K562 (cell line): ENCODE measurements around the gene NKD1. TPM values are rescaled to one million over a fixed set of nuclear protein-coding genes. Genes with fewer than 3 reads are reported as not detected.

Experiments
- ATAC-seq: fragments of 200-7000 bp; cut with Tn5 transposase; 3 replicates; pipeline ENCODE4 v1.9.1; 2020; ENCODE audit warnings: moderate library complexity
- BruUV-seq: library from RNA; stranded (reverse); fragments of 400-500 nt; replicated peaks from 2 replicates; lab custom pipeline; 2021; lab: Mats Ljungman, UMichigan
- CTCF ChIA-PET: fragments of 300-600 bp; formaldehyde crosslinking; extraction: SDS; loops from one replicate; lab custom pipeline; 2021; ENCODE audit warnings: low intra/inter-chr PET ratio; lab: Yijun Ruan, JAX
- POLR2A ChIA-PET: fragments of 300-600, 350-650 bp; sonication (Branson Sonifier 250); formaldehyde crosslinking; extraction: SDS; loops from one replicate; lab custom pipeline; 2021; ENCODE audit warnings: antibody characterized with exemption, inconsistent platforms; lab: Yijun Ruan, JAX
- DNase-seq, 4 experiments: peaks; one replicate each; pipeline versions ENCODE4 v3.0.0 to v3.0.0-alpha.2; 2011 to 2018; ENCODE audit warnings: low spot score in 3 of 4, mixed read lengths in 3 of 4; ENCODE audit errors: extremely low read depth in 1 of 4
- FAIRE-seq: peaks from 2 replicates; lab custom pipeline; 2011; peaks lifted over from hg19 to GRCh38; lab: Jason Lieb, UNC
- H2AFZ ChIP-seq: 2 replicates; pipeline ENCODE4 v1.6.0; 2011; ENCODE audit warnings: low read depth, low read length, control low read depth, inconsistent platforms
- H3K27ac ChIP-seq: fragments of 200-600 bp; 3 replicates; pipeline ENCODE4 v1.8.0; 2011; ENCODE audit warnings: low read depth, mild to moderate bottlenecking, control low read depth, inconsistent platforms, low read length, moderate library complexity, mixed read lengths; ENCODE audit errors: extremely low read depth
- H3K27me3 ChIP-seq, 2 experiments: fragments of 300-600 bp in 1 of 2; 2 replicates in 1 of 2; 3 replicates in 1 of 2; pipeline versions ENCODE4 v1.6.0 to v1.8.0; 2011; ENCODE audit warnings: inconsistent platforms in 2 of 2, low read length in 2 of 2, mild to moderate bottlenecking in 1 of 2, mixed read lengths in 1 of 2, moderate library complexity in 1 of 2; ENCODE audit not compliant: control insufficient read depth in 2 of 2, insufficient read depth in 2 of 2
- H3K36me3 ChIP-seq: fragments of 300-600 bp; 3 replicates; pipeline ENCODE4 v1.8.0; 2011; ENCODE audit warnings: mild to moderate bottlenecking, low read length, inconsistent platforms; ENCODE audit not compliant: control insufficient read depth, insufficient read depth
- H3K4me1 ChIP-seq, 2 experiments: fragments of 200-600 bp in 1 of 2; replicated peaks in 1 of 2; 2 replicates in 1 of 2; 3 replicates in 1 of 2; pipeline versions ENCODE4 v1.5.1 to v1.8.0; 2011; ENCODE audit warnings: inconsistent platforms in 2 of 2, low read length in 2 of 2, mild to moderate bottlenecking in 1 of 2, mixed read lengths in 1 of 2, moderate library complexity in 1 of 2; ENCODE audit not compliant: control insufficient read depth in 2 of 2, insufficient read depth in 2 of 2
- H3K4me2 ChIP-seq: 2 replicates; pipeline ENCODE4 v1.6.1; 2011; ENCODE audit warnings: low read length, control low read depth, inconsistent platforms, mixed read lengths; ENCODE audit not compliant: insufficient read depth
- H3K4me3 ChIP-seq: fragments of 200-600 bp; sonication (generic), shearing (Covaris generic); 2 replicates; pipeline ENCODE4 v1.5.1; 2016; ENCODE audit warnings: control low read depth, inconsistent platforms
- H3K79me2 ChIP-seq: fragments of 200-600 bp; 3 replicates; pipeline ENCODE4 v1.8.0; 2011; ENCODE audit warnings: low read length, inconsistent platforms; ENCODE audit not compliant: control insufficient read depth, insufficient read depth
- H3K9ac ChIP-seq, 2 experiments: 2 replicates each; pipeline versions ENCODE4 v1.6.0 to v1.6.1; 2011; ENCODE audit warnings: low read depth in 2 of 2, low read length in 2 of 2, control low read depth in 1 of 2, inconsistent platforms in 1 of 2, mild to moderate bottlenecking in 1 of 2, mixed read lengths in 1 of 2; ENCODE audit not compliant: insufficient read depth in 1 of 2
- H3K9me1 ChIP-seq: one replicate; pipeline ENCODE4 v1.6.0; 2011; ENCODE audit warnings: inconsistent platforms, mild to moderate bottlenecking, low read length, moderate library complexity; ENCODE audit not compliant: control insufficient read depth, insufficient read depth
- H3K9me3 ChIP-seq: replicated peaks from 2 replicates; pipeline ENCODE4 v1.5.1; 2011; ENCODE audit warnings: low read depth, low read length, inconsistent platforms; ENCODE audit not compliant: control insufficient read depth, insufficient read depth
- H4K20me1 ChIP-seq: replicated peaks from 2 replicates; pipeline ENCODE4 v1.6.1; 2011; ENCODE audit warnings: low read length, inconsistent platforms, mixed read lengths; ENCODE audit not compliant: control insufficient read depth, insufficient read depth
- ATF6 ChIP-seq: sonication (generic); formaldehyde crosslinking; IDR thresholded peaks from 2 replicates; pipeline ENCODE4 v1.4.0; 2020; ENCODE audit warnings: mild to moderate bottlenecking, missing genetic modification reagents
- CBX8 ChIP-seq: fragments of 200-600 bp; sonication (generic); IDR thresholded peaks from 2 replicates; pipeline ENCODE4 v1.6.1; 2012; ENCODE audit warnings: borderline replicate concordance, mixed run types, low read depth, mild to moderate bottlenecking, moderate library complexity, mixed read lengths, low read length, control low read depth, inconsistent platforms; ENCODE audit not compliant: poor library complexity, severe bottlenecking; ENCODE audit errors: extremely low read depth
- CHD1 ChIP-seq: fragments of 200-600 bp; sonication (generic); IDR thresholded peaks from one replicate; pipeline ENCODE4 v1.6.1; 2012; ENCODE audit warnings: mild to moderate bottlenecking, moderate library complexity, low read length, inconsistent platforms
- MECOM ChIP-seq: fragments of 250-450 bp; sonication (Bioruptor Pico); IDR thresholded peaks from 2 replicates; pipeline ENCODE4 v1.8.0; 2022; ENCODE audit warnings: inconsistent platforms
- POLR2G ChIP-seq: fragments of 200-400 bp; formaldehyde crosslinking; IDR thresholded peaks from 2 replicates; pipeline ENCODE4 v1.6.1; 2017; ENCODE audit warnings: low read depth, mild to moderate bottlenecking, antibody characterized with exemption, low read length, moderate library complexity
- ZBTB11 ChIP-seq, 3 experiments: fragments of 200-800 bp in 1 of 3; fragments of 250-450 bp in 1 of 3; fragments of 450-650 bp in 1 of 3; sonication (Bioruptor Pico) in 1 of 3; sonication (Bioruptor generic) in 1 of 3; formaldehyde crosslinking in 1 of 3; IDR thresholded peaks; 2 replicates each; pipeline versions ENCODE4 v1.6.1 to v1.8.0; 2016 to 2022; ENCODE audit warnings: mild to moderate bottlenecking in 2 of 3, missing genetic modification characterization in 2 of 3, missing compliant biosample characterization in 1 of 3, moderate library complexity in 1 of 3
- ZNF695 ChIP-seq: fragments of 450-650 bp; formaldehyde crosslinking; IDR thresholded peaks from 2 replicates; pipeline ENCODE4 v1.4.0; 2020; ENCODE audit warnings: mild to moderate bottlenecking, moderate library complexity
- WGBS: fragments of 100-300 bp; shearing (Covaris generic); methylation state at CpG from one replicate; pipeline ENCODE4 v1.1.6; 2016; ENCODE audit warnings: low coverage, mixed read lengths; ENCODE audit not compliant: insufficient coverage; ENCODE audit errors: missing lambda C conversion rate; 5-methylcytosine and 5-hydroxymethylcytosine counted together
- in situ Hi-C: fragments of 300-500 bp; cut with MboI; formaldehyde crosslinking; loops from 4 replicates; pipeline ENCODE4 v1.15.0; 2018; ENCODE audit warnings: inconsistent platforms, mixed read lengths
- intact Hi-C: fragments of 100-400 bp; cut with micrococcal nuclease; formaldehyde crosslinking; loops from 2 replicates; pipeline ENCODE4 v1.14.2; 2022
- polyA plus RNA-seq, 8 experiments: library from polyadenylated mRNA; depleted of rRNA in 4 of 8; stranded (reverse) in 5 of 8; unstranded in 3 of 8; fragments of >200 nt; fragmentation: Nextera tagmentation in 2 of 8; fragmentation: Illumina TruSeq in 1 of 8; extraction: Ambion mirVana in 2 of 8; extraction: Trizol in 1 of 8; gene quantifications; 2 replicates each; pipeline versions ENCODE4 v1.2.1 to v1.2.3, GENCODE V29; 2011 to 2014; ENCODE audit warnings: inconsistent platforms in 1 of 8, missing spikeins in 1 of 8
- total RNA-seq, 7 experiments: library from RNA; depleted of rRNA in 6 of 7; stranded (reverse); fragments of >200 nt in 6 of 7; fragmentation: Illumina TruSeq in 2 of 7; extraction: Trizol in 2 of 7; gene quantifications; 2 replicates each; pipeline versions ENCODE4 v1.2.1 to v1.2.3, GENCODE V29; 2011 to 2021; ENCODE audit warnings: low replicate concordance in 1 of 7

The NKD1 gene
- total and polyA plus RNA-seq, 9 of the 15 experiments (the other 6 are each of a cell fraction or from before 2014, with no cell fraction given), result under 0.01 to 0.24 (median 0.04) TPM; not detected in 2

GRCh38 chr16:50630394-50631020, 82.3 kb downstream of the NKD1 start:
- ChIA-PET CTCF (no interaction called here), POLR2A (interaction anchor here (0.6 kb wide), 3 partner anchors 12 to 83 kb away, joined by 3 to 4 read pairs (median 3); no protein-coding TSS in a partner anchor)
- Histone ChIP-seq H3K9me3 (no peaks in the 10 kb centered on the region), H3K36me3 (no peaks in the 10 kb centered on the region), H3K9ac (no peak overlapping the region), H3K4me1 (peaks cover 0 to 7% of the 10 kb centered on the region in 2 experiments; a peak in 2 of 5 replicates), H3K4me2 (no peak overlapping the region), H3K79me2 (no peaks in the 10 kb centered on the region), H3K9me1 (no peaks in the 10 kb centered on the region), H4K20me1 (no peaks in the 10 kb centered on the region), H3K27ac (no peak overlapping the region), H2AFZ (no peak overlapping the region), H3K27me3 (peaks cover 13 to 55% of the 10 kb centered on the region in 2 experiments; a peak in 4 of 5 replicates), H3K4me3 (no peak overlapping the region)
- TF ChIP-seq ZNF695 (CRISPR knock-in tag) (no peak), ATF6 (no peak), ZBTB11 (CRISPR knock-in tag; IDR thresholded peaks at IDR 0.05) (no peak), CBX8 (no peak), POLR2G (no peak), CHD1 (no peak), MECOM (CRISPR knock-in tag) (no peak)
- BruUV-seq, result no TSS peak
- in situ Hi-C loops (no loop called here), intact Hi-C loops (no loop called here)
- FAIRE-seq, result no peak
- 4% methylated on average over 8 of the region's 11 CpGs for WGBS
- DNase-seq, result no peak
- ATAC-seq, result no peak
